A549 (cell line): ENCODE data around the gene FAM25G. TPM values are rescaled to one million over a fixed set of nuclear protein-coding genes. Genes with fewer than 3 reads are reported as not detected.

Source experiments
- ATAC-seq, 2 experiments: fragments of 200-7000 bp in 1 of 2; fragments of >200 bp in 1 of 2; cut with Nextera tagmentation in 1 of 2; cut with Tn5 transposase in 1 of 2; 3 replicates each; pipeline versions ENCODE4 v1.8.0 to v1.9.1; 2018 to 2020; ENCODE audit warnings: mild to moderate bottlenecking in 1 of 2, moderate library complexity in 1 of 2
- CTCF ChIA-PET: fragments of 300-600 bp; sonication (Branson Sonifier 250); formaldehyde crosslinking; extraction: SDS; loops from one replicate; lab custom pipeline; 2021; ENCODE audit warnings: antibody characterized with exemption, inconsistent platforms; lab: Yijun Ruan, JAX
- POLR2A ChIA-PET: fragments of 350-600 bp; formaldehyde crosslinking; extraction: SDS; loops from one replicate; lab custom pipeline; 2021; ENCODE audit warnings: antibody characterized with exemption, inconsistent platforms; lab: Yijun Ruan, JAX
- DNase-seq, 2 experiments: peaks; one replicate each; pipeline versions ENCODE4 v3.0.0 to v3.0.0-alpha.2; 2011 to 2016; ENCODE audit warnings: low read depth in 1 of 2, low spot score in 1 of 2
- FAIRE-seq: peaks from 2 replicates; lab custom pipeline; 2011; peaks lifted over from hg19 to GRCh38; lab: Jason Lieb, UNC
- H3K27ac ChIP-seq, 2 experiments: fragments of >200 bp; sonication (Bioruptor Twin); formaldehyde crosslinking; 3 replicates each; pipeline ENCODE4 v1.5.1; 2016 to 2017
- H3K4me1 ChIP-seq: fragments of >200 bp; sonication (Bioruptor Twin); formaldehyde crosslinking; 3 replicates; pipeline ENCODE4 v1.6.1; 2016
- H3K4me2 ChIP-seq: fragments of >200 bp; sonication (Bioruptor Twin); formaldehyde crosslinking; 3 replicates; pipeline ENCODE4 v1.6.1; 2016
- H3K4me3 ChIP-seq: fragments of >200 bp; sonication (Bioruptor Twin); formaldehyde crosslinking; 3 replicates; pipeline ENCODE4 v1.5.1; 2016
- H3K9me3 ChIP-seq: fragments of >200 bp; sonication (Bioruptor Twin); formaldehyde crosslinking; 3 replicates; pipeline ENCODE4 v1.6.1; 2016
- ATOH8 ChIP-seq: fragments of 250-450 bp; sonication (Bioruptor Pico); IDR thresholded peaks from 2 replicates; pipeline ENCODE4 v1.5.0; 2020; ENCODE audit warnings: low read depth, mild to moderate bottlenecking, moderate library complexity
- BCL3 ChIP-seq: fragments of >200 bp; sonication (Bioruptor Twin); formaldehyde crosslinking; IDR thresholded peaks from 3 replicates; pipeline ENCODE4 v1.6.1; 2016
- ELK1 ChIP-seq: fragments of 150-350 bp; IDR thresholded peaks from 2 replicates; pipeline ENCODE4 v1.6.1; 2014; ENCODE audit warnings: low read depth, mild to moderate bottlenecking, low read length
- ESRRA ChIP-seq: fragments of 150-350 bp; IDR thresholded peaks from 2 replicates; pipeline ENCODE4 v1.6.1; 2014; ENCODE audit warnings: mild to moderate bottlenecking, low read length, borderline replicate concordance
- FOXS1 ChIP-seq: fragments of 250-450 bp; sonication (Bioruptor Pico); IDR thresholded peaks from 2 replicates; pipeline ENCODE4 v1.5.0; 2020; ENCODE audit warnings: mild to moderate bottlenecking, moderate library complexity
- HOXB5 ChIP-seq: fragments of 250-450 bp; sonication (Bioruptor Pico); IDR thresholded peaks from 2 replicates; pipeline ENCODE4 v1.5.0; 2020; ENCODE audit warnings: mild to moderate bottlenecking, moderate library complexity
- JUN ChIP-seq, 2 experiments: fragments of >200 bp; sonication (Bioruptor Twin); formaldehyde crosslinking; IDR thresholded peaks; 2 replicates in 1 of 2; 3 replicates in 1 of 2; pipeline ENCODE4 v1.6.1; 2016 to 2017
- KDM5A ChIP-seq: fragments of 200-600 bp; sonication (generic); IDR thresholded peaks from 2 replicates; pipeline ENCODE4 v1.6.1; 2016; ENCODE audit warnings: antibody characterized with exemption, mild to moderate bottlenecking
- MAFK ChIP-seq: fragments of 450-650 bp; IDR thresholded peaks from 2 replicates; pipeline ENCODE4 v1.6.1; 2014; ENCODE audit not compliant: partially characterized antibody
- NPAS2 ChIP-seq: fragments of 250-450 bp; sonication (Bioruptor Pico); IDR thresholded peaks from 2 replicates; pipeline ENCODE4 v1.8.0; 2022; ENCODE audit warnings: mild to moderate bottlenecking, moderate library complexity, borderline replicate concordance
- NR3C1 ChIP-seq: fragments of >200 bp; sonication (Bioruptor Twin); formaldehyde crosslinking; IDR thresholded peaks from 3 replicates; pipeline ENCODE4 v1.6.1; 2017
- POLR2AphosphoS2 ChIP-seq: conservative IDR thresholded peaks from 2 replicates; pipeline ENCODE4 v1.6.1; 2012; ENCODE audit warnings: low read length, improper control_type of control experiment, inconsistent platforms
- RFX5 ChIP-seq: fragments of 450-650 bp; IDR thresholded peaks from 2 replicates; pipeline ENCODE4 v1.7.1; 2014; ENCODE audit warnings: antibody characterized with exemption, mild to moderate bottlenecking, moderate library complexity
- RNF2 ChIP-seq: fragments of 200-600 bp; sonication (generic); IDR thresholded peaks from 2 replicates; pipeline ENCODE4 v1.6.1; 2016; ENCODE audit warnings: low read depth, mild to moderate bottlenecking, antibody characterized with exemption, moderate library complexity, borderline replicate concordance
- SMC3 ChIP-seq: fragments of >200 bp; sonication (Bioruptor Twin); formaldehyde crosslinking; IDR thresholded peaks from 3 replicates; pipeline ENCODE4 v1.6.1; 2018; ENCODE audit warnings: inconsistent platforms
- TFCP2L1 ChIP-seq: fragments of 250-450 bp; sonication (Bioruptor Pico); IDR thresholded peaks from 2 replicates; pipeline ENCODE4 v1.5.0; 2021; ENCODE audit warnings: mild to moderate bottlenecking
- USF2 ChIP-seq: fragments of 450-650 bp; IDR thresholded peaks from 2 replicates; pipeline ENCODE4 v1.6.1; 2014; ENCODE audit warnings: antibody characterized with exemption
- ZC3H11A ChIP-seq: fragments of 450-650 bp; IDR thresholded peaks from 2 replicates; pipeline ENCODE4 v1.6.1; 2014; ENCODE audit warnings: antibody characterized with exemption, mild to moderate bottlenecking
- ZNF302 ChIP-seq: fragments of 250-450 bp; sonication (Bioruptor Pico); IDR thresholded peaks from 2 replicates; pipeline ENCODE4 v1.9.0; 2021; ENCODE audit warnings: inconsistent platforms, mild to moderate bottlenecking, moderate library complexity
- WGBS: methylation state at CpG from one replicate; pipeline ENCODE4 v1.1.6; 2017; ENCODE audit errors: missing lambda C conversion rate; 5-methylcytosine and 5-hydroxymethylcytosine counted together
- polyA plus RNA-seq, 4 experiments: library from polyadenylated mRNA; depleted of rRNA in 3 of 4; stranded (reverse); fragments of >200 nt; fragmentation: RNase III in 1 of 4; extraction: RNeasy Plus Mini Kit Qiagen cat#74134 plus additional on column Dnase treatment in 1 of 4; gene quantifications; 2 replicates in 3 of 4; 3 replicates in 1 of 4; pipeline ENCODE4 v1.2.3, GENCODE V29; 2011 to 2017
- TF ChIP-seq, protein P1 (sequence below): fragments of 250-450 bp; sonication (Bioruptor Pico); IDR thresholded peaks from 2 replicates; pipeline ENCODE4 v1.5.0; 2021; ENCODE audit warnings: mild to moderate bottlenecking, moderate library complexity, borderline replicate concordance
- TF ChIP-seq, protein P2 (sequence below): fragments of >200 bp; sonication (Bioruptor Twin); formaldehyde crosslinking; IDR thresholded peaks from 2 replicates; pipeline ENCODE4 v1.6.1; 2016
- TF ChIP-seq, protein P3 (sequence below): fragments of >200 bp; sonication (Bioruptor Twin); formaldehyde crosslinking; IDR thresholded peaks from 3 replicates; pipeline ENCODE4 v1.5.1; 2016
- TF ChIP-seq, protein P4 (sequence below): IDR thresholded peaks from 2 replicates; pipeline ENCODE4 v1.6.1; 2012

The FAM25G gene
- polyA plus RNA-seq, 2 of the 4 experiments (the other 2 are of a cell fraction) = not detected

GRCh38 chr10:47449102-47449978 lies 42.2 kb downstream of the FAM25G start (continued):
- TF ChIP-seq, protein P1, sequence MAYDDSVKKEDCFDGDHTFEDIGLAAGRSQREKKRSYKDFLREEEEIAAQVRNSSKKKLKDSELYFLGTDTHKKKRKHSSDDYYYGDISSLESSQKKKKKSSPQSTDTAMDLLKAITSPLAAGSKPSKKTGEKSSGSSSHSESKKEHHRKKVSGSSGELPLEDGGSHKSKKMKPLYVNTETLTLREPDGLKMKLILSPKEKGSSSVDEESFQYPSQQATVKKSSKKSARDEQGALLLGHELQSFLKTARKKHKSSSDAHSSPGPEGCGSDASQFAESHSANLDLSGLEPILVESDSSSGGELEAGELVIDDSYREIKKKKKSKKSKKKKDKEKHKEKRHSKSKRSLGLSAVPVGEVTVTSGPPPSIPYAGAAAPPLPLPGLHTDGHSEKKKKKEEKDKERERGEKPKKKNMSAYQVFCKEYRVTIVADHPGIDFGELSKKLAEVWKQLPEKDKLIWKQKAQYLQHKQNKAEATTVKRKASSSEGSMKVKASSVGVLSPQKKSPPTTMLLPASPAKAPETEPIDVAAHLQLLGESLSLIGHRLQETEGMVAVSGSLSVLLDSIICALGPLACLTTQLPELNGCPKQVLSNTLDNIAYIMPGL = no peak
- TF ChIP-seq NPAS2 (no peak), KDM5A (no peak), ZC3H11A (no peak), ELK1 (no peak), USF2 (no peak), BCL3 (no peak), HOXB5 (CRISPR knock-in tag) (no peak), FOXS1 (CRISPR knock-in tag) (no peak), RNF2 (no peak)
- TF ChIP-seq, protein P2, sequence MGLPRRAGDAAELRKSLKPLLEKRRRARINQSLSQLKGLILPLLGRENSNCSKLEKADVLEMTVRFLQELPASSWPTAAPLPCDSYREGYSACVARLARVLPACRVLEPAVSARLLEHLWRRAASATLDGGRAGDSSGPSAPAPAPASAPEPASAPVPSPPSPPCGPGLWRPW = no peak

- H3K4me3 ChIP-seq = no peak overlapping the region
- no peak for FAIRE-seq
- H3K9me3 ChIP-seq = peaks cover 12% of the 10 kb centered on the region; the same call in 2 of the 3 replicates
- POLR2A ChIA-PET = no interaction called here
- H3K27ac ChIP-seq = no peak overlapping the region
- CTCF ChIA-PET = no interaction called here
- ATAC-seq = no peak
- no peak overlapping the region for H3K4me2 ChIP-seq
- 74% methylated on average over 3 of the region's 3 CpGs for WGBS
- no peak for DNase-seq
- no peaks in the 10 kb centered on the region for H3K4me1 ChIP-seq
- no peak for TF ChIP-seq ATOH8
- TF ChIP-seq ZNF302 (CRISPR knock-in tag) = no peak
- TF ChIP-seq, protein P2 = no peak
- TF ChIP-seq TFCP2L1 (CRISPR knock-in tag) = no peak
- TF ChIP-seq, protein P3, sequence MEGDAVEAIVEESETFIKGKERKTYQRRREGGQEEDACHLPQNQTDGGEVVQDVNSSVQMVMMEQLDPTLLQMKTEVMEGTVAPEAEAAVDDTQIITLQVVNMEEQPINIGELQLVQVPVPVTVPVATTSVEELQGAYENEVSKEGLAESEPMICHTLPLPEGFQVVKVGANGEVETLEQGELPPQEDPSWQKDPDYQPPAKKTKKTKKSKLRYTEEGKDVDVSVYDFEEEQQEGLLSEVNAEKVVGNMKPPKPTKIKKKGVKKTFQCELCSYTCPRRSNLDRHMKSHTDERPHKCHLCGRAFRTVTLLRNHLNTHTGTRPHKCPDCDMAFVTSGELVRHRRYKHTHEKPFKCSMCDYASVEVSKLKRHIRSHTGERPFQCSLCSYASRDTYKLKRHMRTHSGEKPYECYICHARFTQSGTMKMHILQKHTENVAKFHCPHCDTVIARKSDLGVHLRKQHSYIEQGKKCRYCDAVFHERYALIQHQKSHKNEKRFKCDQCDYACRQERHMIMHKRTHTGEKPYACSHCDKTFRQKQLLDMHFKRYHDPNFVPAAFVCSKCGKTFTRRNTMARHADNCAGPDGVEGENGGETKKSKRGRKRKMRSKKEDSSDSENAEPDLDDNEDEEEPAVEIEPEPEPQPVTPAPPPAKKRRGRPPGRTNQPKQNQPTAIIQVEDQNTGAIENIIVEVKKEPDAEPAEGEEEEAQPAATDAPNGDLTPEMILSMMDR = no peak
- TF ChIP-seq MAFK = no peak
- no peak for TF ChIP-seq RFX5
- no peak for TF ChIP-seq JUN (IDR thresholded peaks at IDR 0.05)
- TF ChIP-seq RNF2 = no peak
- TF ChIP-seq NR3C1 = no peak
- TF ChIP-seq, protein P4, sequence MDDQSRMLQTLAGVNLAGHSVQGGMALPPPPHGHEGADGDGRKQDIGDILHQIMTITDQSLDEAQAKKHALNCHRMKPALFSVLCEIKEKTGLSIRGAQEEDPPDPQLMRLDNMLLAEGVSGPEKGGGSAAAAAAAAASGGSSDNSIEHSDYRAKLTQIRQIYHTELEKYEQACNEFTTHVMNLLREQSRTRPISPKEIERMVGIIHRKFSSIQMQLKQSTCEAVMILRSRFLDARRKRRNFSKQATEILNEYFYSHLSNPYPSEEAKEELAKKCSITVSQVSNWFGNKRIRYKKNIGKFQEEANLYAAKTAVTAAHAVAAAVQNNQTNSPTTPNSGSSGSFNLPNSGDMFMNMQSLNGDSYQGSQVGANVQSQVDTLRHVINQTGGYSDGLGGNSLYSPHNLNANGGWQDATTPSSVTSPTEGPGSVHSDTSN = no peak
- no peak for TF ChIP-seq POLR2AphosphoS2
- TF ChIP-seq ESRRA = no peak
- TF ChIP-seq SMC3 = no peak
- TF ChIP-seq, all 56 proteins: peak for 0
Measured at GRCh38 chr10:47447705-47448104, 43.8 kb downstream of the FAM25G start.
